ENCODE data around the gene SYT4.
"Not testable (repeated sequence)": the region's sequence is repeated elsewhere in the genome, so short reads cannot be mapped to it uniquely, and the experiment has no call there.

Gene SYT4

DNA sequence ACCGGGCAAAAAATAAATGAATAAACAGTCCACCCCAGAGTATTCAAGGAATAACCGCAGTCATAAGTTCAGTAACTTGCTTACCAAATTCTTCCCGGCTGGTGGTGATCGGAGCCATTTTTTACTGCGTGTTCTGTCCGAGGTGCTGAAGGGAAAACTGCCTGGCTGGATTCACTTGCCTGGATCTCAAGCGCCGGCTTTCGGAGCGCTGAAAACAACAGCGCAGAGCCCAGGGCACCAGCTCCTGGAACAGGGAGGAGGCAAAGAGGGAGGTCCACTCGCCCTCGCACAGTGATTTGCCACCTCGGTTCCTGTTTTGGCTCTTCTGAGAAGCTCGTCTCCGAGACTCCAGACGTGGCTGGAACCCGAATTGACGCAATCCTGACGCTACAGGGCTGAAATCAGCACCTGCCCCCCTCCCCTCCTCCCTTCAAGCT lies at the start of gene SYT4:
Gene SYT4, minus strand, starts transcription at position 327 of the 437 bp plus-strand sequence. Its CDS starts 209 bp downstream, at position 118.
- peak; percentile 51 for DNase-seq

- no peak for DNase-seq
Observed at GRCh38 chr18:43322132-43322531, 44.8 kb upstream of the SYT4 start.

- no peak for DNase-seq
Observed at GRCh38 chr18:43314941-43315340, 37.7 kb upstream of the SYT4 start.

DNA sequence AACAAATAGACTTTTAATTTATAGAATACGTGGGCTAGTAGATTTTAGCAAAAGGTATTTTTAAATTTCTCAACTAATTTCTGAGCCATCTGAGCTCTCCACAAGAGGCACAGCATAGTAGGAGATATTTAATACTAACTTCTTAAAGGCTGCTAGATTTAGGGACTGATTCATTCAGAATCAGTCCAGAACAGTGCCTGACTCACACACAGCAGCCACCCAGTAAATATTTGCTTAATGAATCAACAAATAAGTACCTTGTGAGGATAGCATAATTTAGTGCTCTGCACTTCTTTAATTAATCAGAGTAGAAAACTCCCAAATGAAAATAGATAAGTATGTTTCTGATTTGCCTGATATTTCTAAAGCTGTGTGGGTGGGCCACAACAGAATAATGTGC lies 35.6 kb upstream of the SYT4 start:
- DNase-seq = no peak

- no peak for DNase-seq
Observed at GRCh38 chr18:43310239-43310638, 32.9 kb upstream of the SYT4 start.

- DNase-seq = no peak
Observed at GRCh38 chr18:43303376-43303775, 26.1 kb upstream of the SYT4 start.

- not testable (repeated sequence) for DNase-seq
Observed at GRCh38 chr18:43286187-43286586, 8.9 kb upstream of the SYT4 start.

DNA sequence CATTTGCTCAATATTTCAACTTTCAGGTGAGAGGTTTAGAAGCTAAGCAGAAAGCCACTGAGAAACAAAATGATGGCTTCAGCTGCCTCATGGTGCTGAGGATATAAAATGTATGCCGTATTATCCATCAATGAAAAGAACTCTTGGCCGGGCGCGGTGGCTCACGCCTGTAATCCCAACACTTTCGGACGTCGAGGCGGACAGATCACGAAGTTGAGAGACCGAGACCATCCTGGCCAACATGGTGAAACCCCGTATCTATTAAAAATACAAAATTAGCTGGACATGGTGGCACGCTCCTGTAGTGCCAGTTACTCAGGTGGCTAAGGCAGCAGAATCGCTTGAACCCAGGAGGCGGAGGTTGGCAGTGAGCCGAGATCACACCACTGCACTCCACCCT lies 6.0 kb upstream of the SYT4 start:
- DNase-seq = no peak

DNA sequence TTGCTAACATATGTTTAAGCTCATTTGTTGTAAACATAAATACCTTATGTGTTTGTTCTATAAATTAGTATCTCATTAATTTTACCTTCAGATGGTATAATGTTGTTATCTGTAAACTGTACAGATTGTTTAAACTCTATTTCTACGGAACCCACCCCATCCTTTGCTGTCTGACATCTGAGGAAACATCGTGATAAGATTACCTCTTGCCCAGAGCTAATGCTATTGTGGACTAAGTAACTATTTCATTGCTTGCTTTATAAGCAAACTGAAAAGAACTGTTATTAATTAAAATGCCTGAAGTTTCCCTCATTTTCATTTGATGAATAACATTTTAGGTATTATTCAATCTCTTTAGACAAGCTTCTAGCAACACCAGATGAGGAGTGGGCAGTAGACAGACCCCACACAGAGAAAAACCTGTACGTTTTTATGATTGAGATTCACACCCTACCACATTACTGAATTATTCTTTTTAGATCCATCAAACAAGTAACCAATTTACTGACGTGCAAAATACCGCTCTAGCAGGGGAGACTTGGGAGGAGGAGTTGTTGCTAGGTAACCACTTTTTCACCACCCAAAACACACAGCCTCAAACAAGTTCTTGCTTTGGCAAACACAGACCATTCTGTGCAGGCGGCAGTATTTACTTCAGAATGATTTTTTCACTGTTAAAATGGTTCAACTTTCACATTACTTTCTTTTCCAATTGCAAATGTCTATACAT lies 1.9 kb upstream of the SYT4 start:
- peak; percentile 92 for DNase-seq

DNA sequence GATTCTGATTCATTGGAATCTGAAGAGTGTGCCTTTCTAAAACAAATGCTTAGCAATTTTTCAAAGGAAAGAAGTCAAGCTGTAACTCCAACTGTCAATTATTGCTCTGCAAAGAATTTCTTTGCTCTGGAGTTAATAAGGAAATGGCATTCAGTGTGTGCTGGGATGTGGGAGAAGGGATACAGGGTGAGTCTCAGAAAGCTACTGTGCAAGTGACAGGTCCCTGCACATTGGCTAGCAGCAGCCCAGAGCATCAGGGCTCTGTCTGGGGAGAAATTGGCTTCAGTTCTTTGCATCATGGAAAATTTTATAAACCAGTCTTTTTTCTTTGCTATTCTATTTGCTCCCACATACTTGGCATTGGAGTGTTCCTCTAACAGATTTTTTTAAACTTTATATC lies 1.1 kb upstream of the SYT4 start:
- peak; percentile 16 for DNase-seq

GRCh38 chr18:43276491-43276890 lies 799 bp downstream of the SYT4 start:
- DNase-seq = peak; percentile 14

DNA sequence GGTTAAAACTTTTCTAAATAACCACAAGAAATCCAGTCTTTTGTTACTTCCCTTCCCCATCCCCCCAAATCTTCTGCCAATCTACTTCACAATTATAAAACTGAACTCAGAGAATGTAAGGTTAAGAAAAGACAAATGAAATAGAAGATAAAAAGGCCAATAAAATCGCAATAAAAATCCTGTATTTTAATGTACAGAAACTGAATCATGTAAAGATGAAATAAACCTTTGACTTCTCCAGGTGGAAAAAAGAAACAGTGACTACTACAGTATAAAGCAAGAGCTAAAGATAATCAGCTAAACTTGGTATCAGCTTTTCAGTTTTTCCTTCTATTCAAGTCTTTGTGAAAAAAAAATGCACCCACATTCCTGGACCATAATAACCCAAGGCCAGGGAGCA lies 1.7 kb downstream of the SYT4 start:
- DNase-seq = no peak

DNA sequence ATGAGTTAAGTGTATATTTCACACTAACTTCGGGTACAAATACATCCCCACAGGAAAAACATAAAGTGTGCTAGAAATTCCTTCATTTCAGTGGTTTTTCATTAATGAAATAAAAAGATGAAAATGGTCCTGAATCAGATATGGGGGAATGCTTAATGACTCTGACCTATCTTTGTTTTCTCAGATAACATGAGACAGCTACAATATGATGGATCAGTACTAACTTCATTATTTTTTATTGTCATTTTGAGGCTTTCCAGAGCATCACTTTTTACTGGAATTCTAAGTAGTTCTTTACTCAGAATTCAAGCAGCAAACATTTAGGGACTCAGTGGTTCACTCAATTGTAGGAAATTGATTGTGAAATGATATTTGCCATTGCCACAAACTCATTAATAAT lies 2.8 kb downstream of the SYT4 start:
- DNase-seq = no peak

DNA sequence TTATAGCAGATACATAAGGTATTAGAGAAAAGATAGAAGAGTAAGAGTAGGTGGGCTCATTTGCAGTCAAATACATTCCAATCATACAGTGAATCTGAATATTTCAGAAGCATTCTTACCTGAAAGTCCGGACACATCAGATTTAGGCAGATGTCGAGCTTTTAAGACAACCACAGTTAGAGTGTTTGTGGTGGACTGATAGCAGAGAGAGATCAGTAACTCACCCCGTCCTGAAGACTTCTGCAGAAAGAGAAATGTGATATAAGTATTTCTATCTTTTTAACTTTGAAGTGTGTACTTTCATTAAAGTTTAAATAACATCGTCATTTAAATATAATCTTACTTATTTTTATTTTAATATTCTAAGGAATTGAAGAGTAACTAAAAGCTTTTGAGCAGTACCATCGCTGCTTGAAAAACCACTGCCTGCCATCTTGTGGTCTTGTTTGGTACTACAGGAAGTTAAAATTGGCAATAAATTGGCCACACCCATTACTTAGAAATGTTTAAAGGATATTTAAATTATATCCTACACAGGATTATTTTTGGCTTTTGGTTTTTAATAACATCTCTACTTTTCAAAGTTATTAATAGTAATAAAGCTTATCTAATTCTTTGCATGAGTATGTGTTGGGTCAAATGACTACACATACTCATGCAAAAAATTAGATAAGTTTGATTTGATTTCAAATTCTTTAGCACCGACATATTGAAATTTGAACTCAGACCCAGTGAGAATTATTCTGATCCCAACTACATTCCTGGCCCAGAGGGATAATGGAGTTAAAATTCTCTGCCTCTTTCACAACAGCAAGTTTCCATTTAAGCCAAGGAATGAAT lies 5.5 kb downstream of the SYT4 start:
- DNase-seq = peak; percentile 35

DNA sequence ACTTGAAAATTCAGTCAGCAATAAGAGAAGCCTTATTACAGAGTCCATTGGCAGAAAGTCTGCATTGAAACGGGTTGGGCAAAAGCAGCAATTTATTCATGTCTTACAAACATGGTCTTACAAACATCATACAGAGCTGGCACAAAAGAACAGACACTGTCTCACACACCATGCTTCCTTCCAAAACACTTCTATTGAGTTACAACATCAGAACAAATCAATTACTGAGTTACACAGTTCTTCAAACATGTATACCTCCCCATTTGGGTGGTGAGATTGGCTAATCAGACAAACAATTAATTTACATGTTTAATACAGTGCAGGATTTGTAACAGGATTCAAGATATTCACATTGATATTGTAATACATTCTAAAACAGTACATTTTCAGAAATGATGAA lies 9.5 kb downstream of the SYT4 start:
- DNase-seq = no peak

DNA sequence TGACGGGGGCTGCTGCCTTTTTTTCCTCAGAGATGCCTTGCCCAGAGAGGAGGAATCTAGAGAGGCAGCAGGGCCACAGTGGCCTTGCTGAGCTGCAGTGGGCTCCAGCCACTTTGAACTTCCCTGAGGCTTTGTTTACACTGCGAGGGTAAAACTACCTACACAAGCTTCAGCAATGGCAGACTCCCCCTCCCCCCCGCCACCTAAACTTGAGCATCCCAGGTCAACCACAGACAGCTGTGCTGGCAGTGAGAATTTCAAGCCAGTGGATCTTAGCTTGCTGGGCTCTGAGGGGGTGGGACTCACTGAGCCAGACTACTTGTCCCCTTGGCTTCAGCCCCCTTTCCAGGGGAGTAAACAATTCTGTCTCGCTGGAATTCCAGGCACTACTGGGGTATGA lies 11.8 kb downstream of the SYT4 start:
- no peak for DNase-seq

DNA sequence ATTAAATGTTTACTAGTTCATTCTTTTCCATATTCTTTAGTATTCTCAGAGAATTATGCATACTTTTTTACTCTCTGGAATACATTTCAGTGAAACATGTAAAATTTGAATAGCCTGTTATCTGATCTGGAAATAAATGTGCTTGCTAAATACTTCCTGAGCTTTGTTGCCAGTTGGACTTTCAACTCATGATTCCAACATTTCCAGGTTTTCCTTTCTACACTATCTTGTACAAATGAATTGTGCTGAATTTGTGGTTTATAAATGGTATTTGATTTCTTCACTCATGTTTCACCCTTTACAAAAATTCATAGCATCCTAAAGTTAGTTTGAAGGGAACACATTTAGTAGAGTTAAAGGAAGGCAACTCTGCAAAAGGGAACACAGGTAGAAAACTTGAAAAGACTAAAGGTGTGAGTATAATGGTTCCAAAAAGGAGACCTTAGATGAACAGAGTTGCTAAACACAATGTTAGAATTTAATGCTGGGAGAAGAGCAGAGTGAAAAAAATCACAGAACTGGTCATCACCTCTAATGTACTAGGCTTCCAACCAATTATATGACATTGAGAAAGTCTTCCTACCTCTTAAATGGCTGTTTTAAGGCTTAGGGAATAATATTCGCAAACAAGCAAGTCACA lies 28.6 kb downstream of the SYT4 start:
- DNase-seq = no peak

GRCh38 chr18:43247944-43248343 lies 29.3 kb downstream of the SYT4 start:
- DNase-seq = no peak

GRCh38 chr18:43238429-43238828 lies 38.9 kb downstream of the SYT4 start:
- no peak for DNase-seq

DNA sequence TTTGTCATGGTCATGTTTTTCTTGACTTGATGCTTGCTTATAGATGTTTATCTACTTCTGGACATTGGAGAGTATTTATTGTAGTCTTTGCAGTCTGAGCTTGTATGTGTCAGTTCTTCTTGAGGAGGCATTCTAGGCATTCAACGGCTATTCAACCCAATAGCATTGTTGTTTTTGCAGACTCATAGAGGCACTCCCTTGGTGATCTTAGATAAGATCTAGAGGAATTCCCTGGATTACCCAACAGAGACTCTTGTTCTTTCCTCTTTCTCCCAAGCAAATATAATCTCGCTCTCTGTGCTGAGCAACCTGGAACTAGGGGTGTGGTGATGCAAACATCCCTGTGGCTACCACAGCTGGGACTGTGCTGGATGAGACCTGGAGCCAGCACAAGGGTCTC lies 40.4 kb downstream of the SYT4 start:
- no peak for DNase-seq

- no peak for DNase-seq
Observed at GRCh38 chr18:43234889-43235288, 42.4 kb downstream of the SYT4 start.

GRCh38 chr18:43222501-43222900 lies 54.8 kb downstream of the SYT4 start:
- no peak for DNase-seq

- DNase-seq = no peak
Observed at GRCh38 chr18:43220691-43221090, 56.6 kb downstream of the SYT4 start.

Measured in NCI-H1694 treated with DMSO at 0.1 percent for 48 hours (cell line).